A673 (cell line): Measurements from ENCODE around the gene ANXA11. TPM values are rescaled to one million over a fixed set of nuclear protein-coding genes. Genes with fewer than 3 reads are reported as not detected.

Experiments used
- BruUV-seq: library from RNA; stranded (reverse); fragments of 400-500 nt; replicated peaks from 2 replicates; lab custom pipeline; 2021; lab: Mats Ljungman, UMichigan
- CTCF ChIA-PET: fragments of 300-600 bp; sonication (Branson Sonifier 250); formaldehyde crosslinking; loops from one replicate; lab custom pipeline; 2022; ENCODE audit warnings: antibody characterized with exemption; lab: Charles Lee
- POLR2A ChIA-PET: fragments of 300-600 bp; sonication (Branson Sonifier 250); formaldehyde crosslinking; loops from one replicate; lab custom pipeline; 2022; ENCODE audit warnings: antibody characterized with exemption; ENCODE audit not compliant: low non-redundant PET; lab: Charles Lee
- DNase-seq: peaks from one replicate; pipeline ENCODE4 v3.0.0-alpha.2; 2015; ENCODE audit warnings: low spot score
- H3K27ac ChIP-seq: fragments of 200-600 bp; sonication (generic); 2 replicates; pipeline ENCODE4 v1.5.1; 2016; ENCODE audit warnings: mixed run types, low read depth, mild to moderate bottlenecking, mixed read lengths, antibody characterized with exemption, low read length; ENCODE audit not compliant: poor library complexity, severe bottlenecking
- H3K27me3 ChIP-seq: fragments of 200-600 bp; sonication (generic); replicated peaks from 2 replicates; pipeline ENCODE4 v1.6.1; 2017; ENCODE audit warnings: mixed run types, low read depth, mild to moderate bottlenecking, mixed read lengths, antibody characterized with exemption, low read length; ENCODE audit not compliant: insufficient read depth, poor library complexity
- H3K36me3 ChIP-seq: fragments of 200-600 bp; sonication (generic); 2 replicates; pipeline ENCODE4 v1.6.1; 2016; ENCODE audit warnings: mixed run types, mild to moderate bottlenecking, mixed read lengths, antibody characterized with exemption, low read length; ENCODE audit not compliant: insufficient read depth, poor library complexity, severe bottlenecking
- H3K4me1 ChIP-seq: fragments of 200-600 bp; sonication (generic); 2 replicates; pipeline ENCODE4 v1.6.1; 2017; ENCODE audit warnings: mixed run types, mild to moderate bottlenecking, mixed read lengths, antibody characterized with exemption, low read length; ENCODE audit not compliant: insufficient read depth, poor library complexity, severe bottlenecking
- H3K4me3 ChIP-seq: fragments of 200-600 bp; sonication (generic); 2 replicates; pipeline ENCODE4 v1.5.1; 2016; ENCODE audit warnings: low read depth, mixed run types, mild to moderate bottlenecking, mixed read lengths, low read length; ENCODE audit not compliant: poor library complexity, severe bottlenecking
- H3K9me3 ChIP-seq: fragments of 200-600 bp; sonication (generic); 2 replicates; pipeline ENCODE4 v1.6.1; 2016; ENCODE audit warnings: mixed run types, low read depth, mild to moderate bottlenecking, mixed read lengths, antibody characterized with exemption, low read length; ENCODE audit not compliant: poor library complexity, severe bottlenecking
- EZH2 ChIP-seq: fragments of 200-600 bp; sonication (generic); IDR thresholded peaks from 2 replicates; pipeline ENCODE4 v1.6.1; 2017; ENCODE audit warnings: borderline replicate concordance, low read depth, mild to moderate bottlenecking, mixed read lengths, antibody characterized with exemption, low read length; ENCODE audit not compliant: poor library complexity, severe bottlenecking
- intact Hi-C: fragments of 100-400 bp; cut with micrococcal nuclease; formaldehyde crosslinking; loops from one replicate; pipeline ENCODE4 v1.10.0; 2022; ENCODE audit not compliant: unreplicated experiment
- total RNA-seq: library from RNA; stranded (reverse); gene quantifications from 2 replicates; pipeline ENCODE4 v1.2.3, GENCODE V29; 2021
- TF ChIP-seq, protein P1 (sequence below): fragments of 300-800, 200-600 bp; sonication (generic); conservative IDR thresholded peaks from 2 replicates; pipeline ENCODE4 v1.5.1; 2017; ENCODE audit warnings: low read depth, mild to moderate bottlenecking, antibody characterized with exemption, low read length, moderate library complexity, mixed read lengths

Gene ANXA11
- total RNA-seq, 1 experiment from 2014 or later, result 119 TPM

DNA sequence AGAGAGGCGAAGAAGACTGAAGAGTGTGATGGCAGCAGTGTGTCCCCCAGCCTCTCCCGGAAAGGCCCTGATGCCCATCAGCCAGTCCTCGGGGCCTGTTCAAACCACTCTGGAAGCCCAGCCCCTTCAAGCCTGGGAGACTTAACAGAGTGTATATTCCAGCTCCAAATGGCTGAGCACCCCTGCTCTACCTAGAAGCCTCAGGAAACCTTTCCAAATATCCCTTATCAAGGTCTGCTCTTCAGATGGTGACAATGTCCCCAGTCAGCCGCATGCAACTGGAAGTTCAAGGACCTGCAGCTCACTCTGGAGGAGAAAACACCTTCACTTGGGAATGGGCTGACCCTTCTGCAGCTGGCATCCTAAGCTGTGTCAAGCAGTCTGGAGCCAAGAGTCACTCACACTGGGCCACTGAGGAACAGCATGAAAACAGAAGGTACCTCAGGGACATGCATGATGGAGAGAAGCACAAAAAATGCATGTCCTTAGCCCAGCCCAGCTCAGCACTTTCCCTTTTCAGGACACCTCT is 10.2 kb downstream of the ANXA11 start:
- Histone ChIP-seq H3K4me3 (no peak overlapping the region), H3K9me3 (peaks cover 9% of the 10 kb centered on the region), H3K27me3 (no peaks in the 10 kb centered on the region), H3K27ac (no peak overlapping the region), H3K4me1 (no peaks in the 10 kb centered on the region), H3K36me3 (no peaks in the 10 kb centered on the region)
- ChIA-PET CTCF (no interaction called here), POLR2A (no interaction called here)
- intact Hi-C loops, result no loop called here
- BruUV-seq, result no TSS peak
- TF ChIP-seq, protein P1, sequence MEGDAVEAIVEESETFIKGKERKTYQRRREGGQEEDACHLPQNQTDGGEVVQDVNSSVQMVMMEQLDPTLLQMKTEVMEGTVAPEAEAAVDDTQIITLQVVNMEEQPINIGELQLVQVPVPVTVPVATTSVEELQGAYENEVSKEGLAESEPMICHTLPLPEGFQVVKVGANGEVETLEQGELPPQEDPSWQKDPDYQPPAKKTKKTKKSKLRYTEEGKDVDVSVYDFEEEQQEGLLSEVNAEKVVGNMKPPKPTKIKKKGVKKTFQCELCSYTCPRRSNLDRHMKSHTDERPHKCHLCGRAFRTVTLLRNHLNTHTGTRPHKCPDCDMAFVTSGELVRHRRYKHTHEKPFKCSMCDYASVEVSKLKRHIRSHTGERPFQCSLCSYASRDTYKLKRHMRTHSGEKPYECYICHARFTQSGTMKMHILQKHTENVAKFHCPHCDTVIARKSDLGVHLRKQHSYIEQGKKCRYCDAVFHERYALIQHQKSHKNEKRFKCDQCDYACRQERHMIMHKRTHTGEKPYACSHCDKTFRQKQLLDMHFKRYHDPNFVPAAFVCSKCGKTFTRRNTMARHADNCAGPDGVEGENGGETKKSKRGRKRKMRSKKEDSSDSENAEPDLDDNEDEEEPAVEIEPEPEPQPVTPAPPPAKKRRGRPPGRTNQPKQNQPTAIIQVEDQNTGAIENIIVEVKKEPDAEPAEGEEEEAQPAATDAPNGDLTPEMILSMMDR, result no peak
- TF ChIP-seq EZH2, result no peak
- no peak for DNase-seq

DNA sequence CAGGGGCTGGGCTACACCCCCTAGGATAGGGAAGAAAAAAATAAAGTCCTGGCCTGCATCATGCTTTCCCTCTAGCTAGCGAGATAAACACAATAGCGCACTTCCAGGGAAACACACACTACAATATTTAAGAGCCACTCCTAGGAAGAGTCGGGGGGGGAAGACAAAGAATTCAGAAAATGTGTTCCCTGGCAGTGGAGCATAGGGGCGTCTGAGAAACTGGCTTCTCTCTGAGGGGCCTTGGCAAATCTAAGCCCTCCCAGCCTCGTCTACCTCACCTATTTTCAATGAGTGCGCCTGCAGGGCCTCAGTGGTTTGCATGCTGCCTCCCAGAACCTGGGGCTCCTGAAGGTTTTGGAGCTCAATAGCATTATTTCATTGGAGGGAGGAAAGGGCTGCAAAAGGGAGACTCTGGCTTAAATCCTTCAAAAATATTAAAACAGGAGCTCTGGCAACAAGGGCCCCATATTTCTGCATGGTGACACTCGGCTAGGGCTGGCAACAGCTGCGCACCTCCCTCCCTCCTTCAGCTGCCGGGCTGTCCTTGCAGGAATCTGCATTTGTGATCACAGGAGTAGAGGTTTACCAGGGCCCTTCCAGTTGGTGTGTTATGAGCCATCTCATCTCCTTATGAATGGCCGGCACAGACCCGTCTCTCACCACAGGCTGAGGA is 10.8 kb downstream of the ANXA11 start:
- H3K4me3 ChIP-seq, result no peak overlapping the region
- peaks cover 9% of the 10 kb centered on the region for H3K9me3 ChIP-seq
- H3K4me1 ChIP-seq, result no peaks in the 10 kb centered on the region
- no TSS peak for BruUV-seq
- intact Hi-C loops, result no loop called here
- H3K36me3 ChIP-seq, result no peaks in the 10 kb centered on the region
- DNase-seq, result no peak
- CTCF ChIA-PET, result no interaction called here
- TF ChIP-seq EZH2, result no peak
- TF ChIP-seq, protein P1, result no peak
- no peak overlapping the region for H3K27ac ChIP-seq
- no peaks in the 10 kb centered on the region for H3K27me3 ChIP-seq
- POLR2A ChIA-PET, result no interaction called here

DNA sequence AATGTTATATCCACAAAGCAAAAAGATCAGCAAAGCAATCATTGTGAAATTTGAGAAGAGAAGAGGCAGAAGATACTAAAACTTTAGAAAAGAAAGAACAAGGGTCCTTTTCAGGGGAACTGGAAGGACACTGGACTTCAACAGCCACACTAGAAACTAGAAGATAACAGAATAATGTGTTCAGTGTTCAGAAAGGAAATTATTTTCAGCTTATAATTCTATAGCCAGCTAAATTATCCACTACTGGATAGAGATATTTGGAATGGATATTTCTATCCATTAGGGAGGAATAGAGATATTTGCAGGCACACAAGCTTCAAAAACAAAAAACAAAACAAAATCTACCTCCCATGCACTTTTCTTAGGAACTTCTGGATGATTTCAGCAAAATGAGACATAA is 12.8 kb downstream of the ANXA11 start:
- no TSS peak for BruUV-seq
- no peak overlapping the region for H3K27ac ChIP-seq
- H3K9me3 ChIP-seq, result peaks cover 9% of the 10 kb centered on the region
- POLR2A ChIA-PET, result no interaction called here
- H3K36me3 ChIP-seq, result no peaks in the 10 kb centered on the region
- intact Hi-C loops, result no loop called here
- H3K4me3 ChIP-seq, result no peak overlapping the region
- no peaks in the 10 kb centered on the region for H3K27me3 ChIP-seq
- CTCF ChIA-PET, result no interaction called here
- DNase-seq, result no peak
- H3K4me1 ChIP-seq, result no peaks in the 10 kb centered on the region
- no peak for TF ChIP-seq EZH2
- TF ChIP-seq, protein P1, result no peak
